Thyroid gland (tissue), 4 donors: ENCODE measurements around the gene KIF3B. TPM values are rescaled to one million over a fixed set of nuclear protein-coding genes. Genes with fewer than 3 reads are reported as not detected.

Experiments
- DNase-seq, 2 donors: peaks; one replicate each; pipeline ENCODE4 v3.0.0-alpha.2; 2019
- H3K27ac ChIP-seq, 3 donors: fragments of 200-600 bp; sonication (generic); 1 replicate in 2 of 3; 2 replicates in 1 of 3; pipeline ENCODE4 v1.5.1; 2016 to 2019; ENCODE audit warnings: mild to moderate bottlenecking in 1 of 3, moderate library complexity in 1 of 3
- H3K27me3 ChIP-seq: fragments of 200-600 bp; sonication (generic); one replicate; pipeline ENCODE4 v1.5.1; 2019
- H3K36me3 ChIP-seq, 2 donors: fragments of 200-600 bp; sonication (generic); one replicate each; pipeline ENCODE4 v1.5.1; 2016 to 2019
- H3K4me1 ChIP-seq, 2 donors: fragments of 200-600 bp; sonication (generic); one replicate each; pipeline ENCODE4 v1.5.1; 2017 to 2019
- H3K4me3 ChIP-seq, 3 donors: fragments of 200-600 bp; sonication (generic); replicated peaks in 1 of 3; 1 replicate in 2 of 3; 2 replicates in 1 of 3; pipeline ENCODE4 v1.5.1; 2016; ENCODE audit warnings: mild to moderate bottlenecking in 1 of 3
- H3K9me3 ChIP-seq: fragments of 200-600 bp; sonication (generic); one replicate; pipeline ENCODE4 v1.5.1; 2017
- CTCF ChIP-seq, 6 experiments: fragments of 200-600 bp in 3 of 6; fragments of 450-650 bp in 3 of 6; sonication (generic) in 3 of 6; IDR thresholded peaks; one replicate each; pipeline ENCODE4 v1.5.1; 2016 to 2019; ENCODE audit warnings: antibody characterized with exemption in 6 of 6, mild to moderate bottlenecking in 2 of 6, inconsistent platforms in 1 of 6, moderate library complexity in 1 of 6
- POLR2A ChIP-seq, 2 donors: fragments of 450-650 bp; IDR thresholded peaks; one replicate each; pipeline ENCODE4 v1.6.1; 2017; ENCODE audit warnings: antibody characterized with exemption in 2 of 2, mild to moderate bottlenecking in 2 of 2, moderate library complexity in 1 of 2
- WGBS, 2 donors: methylation state at CpG; one replicate each; pipeline ENCODE4 v1.1.5; 2017; 5-methylcytosine and 5-hydroxymethylcytosine counted together
- intact Hi-C: fragments of 100-400 bp; cut with DNase I; formaldehyde crosslinking; loops from one replicate; pipeline ENCODE4 v1.15.1; 2023
- total RNA-seq, 4 donors: library from RNA; depleted of rRNA; stranded (reverse); fragments of >200 nt; gene quantifications; one replicate each; pipeline ENCODE4 v1.2.3, GENCODE V29; 2016

KIF3B gene
- total RNA-seq, 4 donors from 2014 or later: 31.0 to 35.5 (median 32.7) TPM

GRCh38 chr20:32235331-32236047, 42.0 kb upstream of the KIF3B start:
- Histone ChIP-seq H3K4me1 (peaks cover 29 to 38% of the 10 kb centered on the region in 2 donors), H3K9me3 (no peaks in the 10 kb centered on the region), H3K27me3 (no peaks in the 10 kb centered on the region), H3K36me3 (peaks cover 20 to 29% of the 10 kb centered on the region in 2 donors), H3K27ac (no peak overlapping the region), H3K4me3 (no peak overlapping the region)
- TF ChIP-seq CTCF (IDR thresholded peaks at IDR 0.05) (no peak), POLR2A (IDR thresholded peaks at IDR 0.05) (no peak)
- WGBS, 2 donors: 86 to 93% methylated on average over 6 of the region's 6 CpGs
- no peak for DNase-seq
- intact Hi-C loops: no loop called here

- peaks cover 29 to 42% of the 10 kb centered on the region in 2 donors for H3K4me1 ChIP-seq
- TF ChIP-seq CTCF (IDR thresholded peaks at IDR 0.05): no peak
- no peak for TF ChIP-seq POLR2A (IDR thresholded peaks at IDR 0.05)
- 96 to 98% methylated on average over 3 of the region's 3 CpGs for WGBS, 2 donors
- intact Hi-C loops: no loop called here
- H3K27ac ChIP-seq: no peak overlapping the region
- H3K4me3 ChIP-seq: no peak overlapping the region
- H3K27me3 ChIP-seq: no peaks in the 10 kb centered on the region
- no peaks in the 10 kb centered on the region for H3K9me3 ChIP-seq
- peaks cover 20 to 24% of the 10 kb centered on the region in 2 donors for H3K36me3 ChIP-seq
- no peak for DNase-seq
These were observed 41.4 kb upstream of the KIF3B start for GRCh38 chr20:32236048-32236533.

GRCh38 chr20:32236819-32237218, 40.6 kb upstream of the KIF3B start:
- Histone ChIP-seq H3K27ac (no peak overlapping the region), H3K36me3 (peaks cover 20 to 21% of the 10 kb centered on the region in 2 donors), H3K27me3 (no peaks in the 10 kb centered on the region), H3K9me3 (no peaks in the 10 kb centered on the region), H3K4me1 (peaks cover 29 to 43% of the 10 kb centered on the region in 2 donors), H3K4me3 (no peak overlapping the region)
- DNase-seq: no peak
- intact Hi-C loops: no loop called here
- TF ChIP-seq CTCF (IDR thresholded peaks at IDR 0.05): no peak
- no peak for TF ChIP-seq POLR2A (IDR thresholded peaks at IDR 0.05)
- 91 to 95% methylated on average over 2 of the region's 2 CpGs for WGBS, 2 donors

GRCh38 chr20:32237419-32237818, 40.0 kb upstream of the KIF3B start:
- Histone ChIP-seq H3K4me1 (peaks cover 29 to 43% of the 10 kb centered on the region in 2 donors), H3K9me3 (no peaks in the 10 kb centered on the region), H3K36me3 (peaks cover 17 to 21% of the 10 kb centered on the region in 2 donors), H3K4me3 (no peak overlapping the region), H3K27me3 (no peaks in the 10 kb centered on the region), H3K27ac (peak overlapping the region in 1 of 3 donors; percentile 46)
- DNase-seq: peak in 1 of 2 donors; percentile 12
- 78 to 92% methylated on average over 6 of the region's 6 CpGs for WGBS, 2 donors
- intact Hi-C loops: no loop called here
- no peak for TF ChIP-seq POLR2A (IDR thresholded peaks at IDR 0.05)
- TF ChIP-seq CTCF (IDR thresholded peaks at IDR 0.05): no peak
